ENCODE measurements around the gene DZIP1. TPM values are rescaled to one million over a fixed set of nuclear protein-coding genes. Genes with fewer than 3 reads are reported as not detected.

DZIP1 gene
- total RNA-seq, 1 donor from 2014 or later, result 18.1 TPM

- Mint-ChIP-seq H3K36me3 (ENCODE audit: unreplicated experiment) (no peaks in the 10 kb centered on the region), H3K27ac (ENCODE audit: unreplicated experiment) (no peak overlapping the region)
- DNase-seq, result no peak
Measured at GRCh38 chr13:95624020-95624419, 20.5 kb downstream of the DZIP1 start.

GRCh38 chr13:95623141-95623540 is 21.4 kb downstream of the DZIP1 start:
- H3K4me3 Mint-ChIP-seq (ENCODE audit: unreplicated experiment), result no peak overlapping the region
- H3K27me3 Mint-ChIP-seq (ENCODE audit: unreplicated experiment), result no peaks in the 10 kb centered on the region
- H3K4me1 Mint-ChIP-seq (ENCODE audit: low read depth, unreplicated experiment), result no peaks in the 10 kb centered on the region
- H3K27ac Mint-ChIP-seq (ENCODE audit: unreplicated experiment), result no peak overlapping the region
- peaks cover 2% of the 10 kb centered on the region for H3K9me3 Mint-ChIP-seq (ENCODE audit: unreplicated experiment)
- no peak for DNase-seq
- H3K36me3 Mint-ChIP-seq (ENCODE audit: unreplicated experiment), result no peaks in the 10 kb centered on the region
- no peak for TF ChIP-seq CTCF (IDR thresholded peaks at IDR 0.05; ENCODE audit: partially characterized antibody, unreplicated experiment)

More at GRCh38 chr13:95624020-95624419, 20.5 kb downstream of the DZIP1 start:
- TF ChIP-seq CTCF (IDR thresholded peaks at IDR 0.05; ENCODE audit: partially characterized antibody, unreplicated experiment), result peak; percentile 69
- Mint-ChIP-seq H3K4me1 (ENCODE audit: low read depth, unreplicated experiment) (no peaks in the 10 kb centered on the region), H3K9me3 (ENCODE audit: unreplicated experiment) (peaks cover 2% of the 10 kb centered on the region), H3K4me3 (ENCODE audit: unreplicated experiment) (no peak overlapping the region), H3K27me3 (ENCODE audit: unreplicated experiment) (no peaks in the 10 kb centered on the region)

GRCh38 chr13:95620825-95621498 is 23.5 kb downstream of the DZIP1 start:
- H3K9me3 Mint-ChIP-seq (ENCODE audit: unreplicated experiment), result no peaks in the 10 kb centered on the region
- no peaks in the 10 kb centered on the region for H3K27me3 Mint-ChIP-seq (ENCODE audit: unreplicated experiment)
- no peak overlapping the region for H3K4me3 Mint-ChIP-seq (ENCODE audit: unreplicated experiment)
- H3K4me1 Mint-ChIP-seq (ENCODE audit: low read depth, unreplicated experiment), result no peaks in the 10 kb centered on the region
- H3K36me3 Mint-ChIP-seq (ENCODE audit: unreplicated experiment), result no peaks in the 10 kb centered on the region
- no peak for TF ChIP-seq CTCF (IDR thresholded peaks at IDR 0.05; ENCODE audit: partially characterized antibody, unreplicated experiment)
- no peak overlapping the region for H3K27ac Mint-ChIP-seq (ENCODE audit: unreplicated experiment)
- DNase-seq, result no peak

GRCh38 chr13:95620030-95620824 is 24.3 kb downstream of the DZIP1 start:
- H3K27ac Mint-ChIP-seq (ENCODE audit: unreplicated experiment), result no peak overlapping the region
- no peak overlapping the region for H3K4me3 Mint-ChIP-seq (ENCODE audit: unreplicated experiment)
- H3K36me3 Mint-ChIP-seq (ENCODE audit: unreplicated experiment), result no peaks in the 10 kb centered on the region
- TF ChIP-seq CTCF (IDR thresholded peaks at IDR 0.05; ENCODE audit: partially characterized antibody, unreplicated experiment), result no peak
- no peaks in the 10 kb centered on the region for H3K27me3 Mint-ChIP-seq (ENCODE audit: unreplicated experiment)
- no peaks in the 10 kb centered on the region for H3K9me3 Mint-ChIP-seq (ENCODE audit: unreplicated experiment)
- no peak for DNase-seq
- no peaks in the 10 kb centered on the region for H3K4me1 Mint-ChIP-seq (ENCODE audit: low read depth, unreplicated experiment)

GRCh38 chr13:95615539-95615938 is 29.0 kb downstream of the DZIP1 start:
- no peak for TF ChIP-seq CTCF (IDR thresholded peaks at IDR 0.05; ENCODE audit: partially characterized antibody, unreplicated experiment)
- H3K27ac Mint-ChIP-seq (ENCODE audit: unreplicated experiment), result no peak overlapping the region
- H3K4me1 Mint-ChIP-seq (ENCODE audit: low read depth, unreplicated experiment), result peaks cover 6% of the 10 kb centered on the region
- DNase-seq, result no peak
- no peaks in the 10 kb centered on the region for H3K9me3 Mint-ChIP-seq (ENCODE audit: unreplicated experiment)
- H3K36me3 Mint-ChIP-seq (ENCODE audit: unreplicated experiment), result no peaks in the 10 kb centered on the region
- H3K4me3 Mint-ChIP-seq (ENCODE audit: unreplicated experiment), result no peak overlapping the region
- no peaks in the 10 kb centered on the region for H3K27me3 Mint-ChIP-seq (ENCODE audit: unreplicated experiment)

All from glutamatergic neuron (in vitro differentiated cells).